Measurements from ENCODE around the gene PDE8B. TPM values are rescaled to one million over a fixed set of nuclear protein-coding genes. Genes with fewer than 3 reads are reported as not detected.

The PDE8B gene
- total RNA-seq, 1 experiment from 2014 or later: 0.07 TPM

DNA sequence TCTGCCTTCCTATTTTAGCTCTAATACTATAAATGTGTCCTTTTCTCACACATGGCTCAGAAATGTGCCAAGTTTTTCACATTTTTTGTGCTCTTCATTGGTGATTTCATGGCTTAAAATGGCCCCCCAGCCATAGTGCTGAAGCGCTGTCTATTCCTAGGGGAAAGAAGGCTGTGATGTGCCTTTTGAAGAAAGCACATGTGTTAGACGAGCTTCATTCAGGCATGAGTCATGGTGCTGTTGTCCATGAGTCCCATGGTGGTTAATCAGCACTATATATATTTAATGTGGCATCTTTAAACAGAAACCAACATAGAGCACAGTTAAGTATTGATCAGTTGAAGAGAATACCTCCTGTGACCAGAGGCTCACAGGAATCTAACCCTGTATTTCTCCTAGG is 55.8 kb downstream of the PDE8B start:
- Histone ChIP-seq H3K9me3 (ENCODE audit: control insufficient read depth, low read depth, low read length) (no peaks in the 10 kb centered on the region), H2BK12ac (ENCODE audit: insufficient read length, low read depth, low read length) (no peak overlapping the region), H3K9ac (ENCODE audit: extremely low read depth, insufficient read length, low read length) (no peak overlapping the region), H2AFZ (ENCODE audit: low read length) (no peak overlapping the region), H4K20me1 (ENCODE audit: control insufficient read depth, insufficient read depth, insufficient read length) (no peaks in the 10 kb centered on the region), H3K27ac (ENCODE audit: insufficient read length, low read depth, low read length) (no peak overlapping the region), H3T11ph (ENCODE audit: low read length) (no peak overlapping the region), H2BK20ac (ENCODE audit: low read depth, low read length, poor library complexity, severe bottlenecking) (no peak overlapping the region), H2BK15ac (ENCODE audit: low read depth, low read length) (no peak overlapping the region), H3K56ac (ENCODE audit: insufficient read length, low read depth, low read length) (no peak overlapping the region), H4K5ac (ENCODE audit: insufficient read length, low read depth, low read length) (no peak overlapping the region), H3K79me1 (ENCODE audit: insufficient read depth, low read depth, low read length, poor library complexity, severe bottlenecking) (no peaks in the 10 kb centered on the region), H3K23ac (ENCODE audit: insufficient read length, low read depth, low read length) (no peak overlapping the region), H3K27me3 (ENCODE audit: insufficient read depth, low read length) (no peaks in the 10 kb centered on the region), H3K4me1 (ENCODE audit: insufficient read depth, low read length) (no peaks in the 10 kb centered on the region), H3K4me2 (ENCODE audit: insufficient read depth, insufficient read length, low read length) (no peak overlapping the region), H4K8ac (replicated peaks; ENCODE audit: insufficient read length, low read depth, low read length) (no peak overlapping the region), H3K18ac (ENCODE audit: insufficient read length, low read depth, low read length) (no peak overlapping the region), H3K79me2 (ENCODE audit: insufficient read depth, low read length) (no peaks in the 10 kb centered on the region), H3K4ac (ENCODE audit: low read depth, low read length) (no peak overlapping the region), H2AK5ac (ENCODE audit: insufficient read length, low read length) (no peak overlapping the region), H3K14ac (ENCODE audit: insufficient read depth, low read length) (no peak overlapping the region), H4K91ac (ENCODE audit: insufficient read length, low read depth, low read length) (no peak overlapping the region), H2BK5ac (ENCODE audit: insufficient read length, low read length) (no peak overlapping the region), H2BK120ac (ENCODE audit: low read depth, low read length, poor library complexity, severe bottlenecking) (no peak overlapping the region), H3K23me2 (ENCODE audit: insufficient read length, low read depth, low read length, poor library complexity, severe bottlenecking) (no peaks in the 10 kb centered on the region)
- H3K4me3 Mint-ChIP-seq: no peak overlapping the region
- no peak for DNase-seq
- peaks cover 1% of the 10 kb centered on the region; the same call in 1 of the 2 replicates for H3K27me3 Mint-ChIP-seq (ENCODE audit: low read depth)
- no peaks in the 10 kb centered on the region for H3K4me1 Mint-ChIP-seq
- WGBS (ENCODE audit: extremely low coverage, insufficient read length, low lambda C conversion rate): no CpG with 5 or more reads among the region's 2 CpGs
- no peak overlapping the region for H3K27ac Mint-ChIP-seq
- TF ChIP-seq, protein P1, sequence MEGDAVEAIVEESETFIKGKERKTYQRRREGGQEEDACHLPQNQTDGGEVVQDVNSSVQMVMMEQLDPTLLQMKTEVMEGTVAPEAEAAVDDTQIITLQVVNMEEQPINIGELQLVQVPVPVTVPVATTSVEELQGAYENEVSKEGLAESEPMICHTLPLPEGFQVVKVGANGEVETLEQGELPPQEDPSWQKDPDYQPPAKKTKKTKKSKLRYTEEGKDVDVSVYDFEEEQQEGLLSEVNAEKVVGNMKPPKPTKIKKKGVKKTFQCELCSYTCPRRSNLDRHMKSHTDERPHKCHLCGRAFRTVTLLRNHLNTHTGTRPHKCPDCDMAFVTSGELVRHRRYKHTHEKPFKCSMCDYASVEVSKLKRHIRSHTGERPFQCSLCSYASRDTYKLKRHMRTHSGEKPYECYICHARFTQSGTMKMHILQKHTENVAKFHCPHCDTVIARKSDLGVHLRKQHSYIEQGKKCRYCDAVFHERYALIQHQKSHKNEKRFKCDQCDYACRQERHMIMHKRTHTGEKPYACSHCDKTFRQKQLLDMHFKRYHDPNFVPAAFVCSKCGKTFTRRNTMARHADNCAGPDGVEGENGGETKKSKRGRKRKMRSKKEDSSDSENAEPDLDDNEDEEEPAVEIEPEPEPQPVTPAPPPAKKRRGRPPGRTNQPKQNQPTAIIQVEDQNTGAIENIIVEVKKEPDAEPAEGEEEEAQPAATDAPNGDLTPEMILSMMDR (conservative IDR thresholded peaks at IDR 0.05): no peak
- H3K9me3 Mint-ChIP-seq: no peaks in the 10 kb centered on the region; a peak in 1 of 5 replicates
- no peaks in the 10 kb centered on the region for H3K36me3 Mint-ChIP-seq (ENCODE audit: insufficient read depth in 1 of 3, low read depth in 3 of 3)
